Measurements from ENCODE around the gene SLC6A11.

SLC6A11 gene

DNA sequence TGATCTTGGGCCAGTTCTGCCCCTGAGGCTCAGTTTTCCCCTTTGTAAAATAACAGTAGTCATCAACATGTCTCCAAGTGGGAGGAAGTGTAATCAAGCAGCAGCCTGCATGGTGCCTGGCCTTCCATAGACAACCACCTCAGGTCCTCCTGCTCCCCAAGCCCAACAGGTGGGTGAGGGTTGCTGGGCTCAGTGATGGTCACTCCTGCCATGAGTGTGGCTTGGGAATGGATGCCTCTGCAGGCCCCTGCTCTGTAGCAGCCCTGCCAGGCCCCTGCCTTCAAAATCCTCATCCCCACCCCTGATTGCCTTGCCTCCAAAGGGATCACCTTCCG, 117.4 kb downstream of the SLC6A11 start:
- TF ChIP-seq, protein P1, sequence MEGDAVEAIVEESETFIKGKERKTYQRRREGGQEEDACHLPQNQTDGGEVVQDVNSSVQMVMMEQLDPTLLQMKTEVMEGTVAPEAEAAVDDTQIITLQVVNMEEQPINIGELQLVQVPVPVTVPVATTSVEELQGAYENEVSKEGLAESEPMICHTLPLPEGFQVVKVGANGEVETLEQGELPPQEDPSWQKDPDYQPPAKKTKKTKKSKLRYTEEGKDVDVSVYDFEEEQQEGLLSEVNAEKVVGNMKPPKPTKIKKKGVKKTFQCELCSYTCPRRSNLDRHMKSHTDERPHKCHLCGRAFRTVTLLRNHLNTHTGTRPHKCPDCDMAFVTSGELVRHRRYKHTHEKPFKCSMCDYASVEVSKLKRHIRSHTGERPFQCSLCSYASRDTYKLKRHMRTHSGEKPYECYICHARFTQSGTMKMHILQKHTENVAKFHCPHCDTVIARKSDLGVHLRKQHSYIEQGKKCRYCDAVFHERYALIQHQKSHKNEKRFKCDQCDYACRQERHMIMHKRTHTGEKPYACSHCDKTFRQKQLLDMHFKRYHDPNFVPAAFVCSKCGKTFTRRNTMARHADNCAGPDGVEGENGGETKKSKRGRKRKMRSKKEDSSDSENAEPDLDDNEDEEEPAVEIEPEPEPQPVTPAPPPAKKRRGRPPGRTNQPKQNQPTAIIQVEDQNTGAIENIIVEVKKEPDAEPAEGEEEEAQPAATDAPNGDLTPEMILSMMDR (IDR thresholded peaks at IDR 0.05; ENCODE audit: low read depth, low read length), result no peak
- Histone ChIP-seq H3K9me3 (no peaks in the 10 kb centered on the region), H3K36me3 (no peaks in the 10 kb centered on the region), H3K27me3 (no peaks in the 10 kb centered on the region), H3K4me1 (no peaks in the 10 kb centered on the region), H3K4me3 (ENCODE audit: low read depth, low read length) (no peak overlapping the region)
- no peak for DNase-seq

DNA sequence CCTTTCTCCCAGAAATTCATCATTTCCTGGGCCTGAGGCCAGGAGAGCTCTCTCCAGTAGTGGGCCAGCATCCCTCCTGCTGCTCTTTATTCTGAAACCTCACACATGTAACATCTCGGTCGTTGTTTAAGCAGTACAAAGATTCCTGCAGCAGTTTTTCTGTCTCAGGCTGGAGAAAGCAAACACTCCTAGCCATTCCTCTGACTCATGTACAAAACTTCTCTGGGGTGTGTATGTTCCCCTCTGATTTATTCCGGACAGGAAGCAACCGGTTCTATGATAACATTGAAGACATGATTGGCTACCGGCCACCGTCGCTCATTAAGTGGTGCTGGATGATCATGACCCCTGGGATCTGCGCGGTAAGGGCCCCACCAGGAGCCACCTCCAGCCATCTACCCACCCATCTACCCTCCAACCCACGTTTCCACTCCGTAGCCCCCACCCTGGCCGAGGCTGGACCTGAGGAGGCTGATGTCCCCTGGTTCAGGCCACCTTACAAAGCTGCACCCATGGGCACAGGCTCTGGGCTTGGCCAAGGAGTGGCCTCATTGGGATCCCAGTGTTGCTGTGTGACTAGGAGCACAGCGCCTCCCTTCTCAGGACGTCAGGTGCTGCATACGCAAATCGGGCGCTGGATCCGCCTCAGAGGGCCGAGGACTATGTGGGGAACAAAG, 117.9 kb downstream of the SLC6A11 start:
- no peaks in the 10 kb centered on the region for H3K27me3 ChIP-seq
- no peak overlapping the region for H3K4me3 ChIP-seq (ENCODE audit: low read depth, low read length)
- TF ChIP-seq, protein P1 (IDR thresholded peaks at IDR 0.05; ENCODE audit: low read depth, low read length), result no peak
- H3K9me3 ChIP-seq, result no peaks in the 10 kb centered on the region
- DNase-seq, result no peak
- no peaks in the 10 kb centered on the region for H3K36me3 ChIP-seq
- H3K4me1 ChIP-seq, result no peaks in the 10 kb centered on the region

DNA sequence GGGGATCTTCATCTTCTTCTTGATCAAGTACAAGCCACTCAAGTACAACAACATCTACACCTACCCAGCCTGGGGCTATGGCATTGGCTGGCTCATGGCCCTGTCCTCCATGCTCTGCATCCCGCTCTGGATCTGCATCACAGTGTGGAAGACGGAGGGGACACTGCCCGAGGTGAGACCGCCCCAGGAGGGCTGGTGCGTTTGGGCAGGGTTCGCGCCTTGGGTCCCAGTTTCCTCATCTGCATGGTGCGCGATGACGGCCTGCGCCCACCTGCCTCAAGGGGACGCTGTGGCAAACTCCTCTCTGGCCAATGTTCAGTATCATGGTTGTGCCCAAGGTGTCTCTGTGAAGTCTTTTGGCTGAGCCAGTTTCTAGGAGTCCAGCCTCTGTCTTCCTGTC, 119.0 kb downstream of the SLC6A11 start:
- TF ChIP-seq, protein P1 (IDR thresholded peaks at IDR 0.05; ENCODE audit: low read depth, low read length), result no peak
- no peaks in the 10 kb centered on the region for H3K27me3 ChIP-seq
- no peak overlapping the region for H3K4me3 ChIP-seq (ENCODE audit: low read depth, low read length)
- DNase-seq, result no peak
- no peaks in the 10 kb centered on the region for H3K9me3 ChIP-seq
- H3K4me1 ChIP-seq, result no peaks in the 10 kb centered on the region
- no peaks in the 10 kb centered on the region for H3K36me3 ChIP-seq

DNA sequence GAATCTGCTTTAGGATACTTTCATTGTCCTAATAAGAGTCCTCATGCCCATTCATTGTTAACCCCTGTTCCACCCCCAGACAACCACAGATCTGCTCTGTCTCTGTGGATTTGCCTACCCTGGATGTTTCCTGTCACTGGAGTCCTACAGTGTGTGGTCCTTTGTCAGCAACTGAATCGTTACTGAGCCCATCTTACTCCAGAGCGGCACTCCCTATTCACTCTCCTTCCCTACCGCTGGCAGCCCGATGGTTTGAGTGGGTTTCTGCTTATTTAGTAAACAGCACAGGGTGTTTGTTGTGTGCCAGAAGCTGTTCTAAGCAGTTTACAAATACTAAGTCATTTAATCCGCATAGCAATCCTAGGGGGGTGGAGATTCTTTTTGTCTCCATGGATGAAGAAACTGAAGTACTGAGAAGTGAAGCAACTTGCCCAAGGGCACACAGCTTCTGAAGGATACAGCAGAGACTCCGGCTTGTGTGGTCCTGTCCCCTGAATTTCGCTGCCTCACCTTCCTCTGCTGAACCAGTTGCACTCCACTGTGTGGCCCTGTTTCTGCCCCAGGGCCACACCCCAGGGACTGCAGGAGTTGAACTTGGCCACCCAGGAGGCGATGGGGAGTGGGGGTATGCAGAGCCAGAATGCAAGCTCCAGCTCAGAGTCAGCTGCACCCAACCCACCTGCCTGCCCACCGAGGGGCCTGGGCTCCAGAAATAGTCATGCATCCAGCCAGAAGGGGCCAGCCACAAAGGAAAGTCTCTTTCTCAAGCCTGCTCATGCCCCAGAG, 120.0 kb downstream of the SLC6A11 start:
- TF ChIP-seq, protein P1 (IDR thresholded peaks at IDR 0.05; ENCODE audit: low read depth, low read length), result no peak
- H3K27me3 ChIP-seq, result no peaks in the 10 kb centered on the region

DNA sequence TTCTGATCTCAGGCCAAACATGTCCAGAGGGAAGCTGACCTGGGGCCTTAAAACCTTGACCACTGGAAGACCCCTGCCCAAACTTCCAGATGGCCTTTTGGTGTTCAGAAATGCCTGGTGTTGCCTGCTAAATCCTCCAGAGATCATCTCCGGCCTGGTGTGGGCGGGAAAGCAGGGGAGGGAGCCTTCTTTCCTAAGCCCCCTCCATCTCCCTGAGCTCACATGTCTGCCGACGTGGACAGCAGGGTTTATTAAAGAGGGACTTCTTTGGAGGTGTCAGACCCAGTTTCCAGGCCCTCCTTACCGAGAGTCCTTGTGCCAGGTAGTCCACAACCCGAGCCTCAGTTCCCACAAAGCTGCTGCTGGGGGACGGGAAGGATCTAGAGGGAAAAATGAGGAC, 120.7 kb downstream of the SLC6A11 start:
- Histone ChIP-seq H3K4me1 (no peaks in the 10 kb centered on the region), H3K4me3 (ENCODE audit: low read depth, low read length) (no peak overlapping the region), H3K36me3 (no peaks in the 10 kb centered on the region), H3K27me3 (no peaks in the 10 kb centered on the region), H3K9me3 (no peaks in the 10 kb centered on the region)
- DNase-seq, result no peak
- TF ChIP-seq, protein P1 (IDR thresholded peaks at IDR 0.05; ENCODE audit: low read depth, low read length), result no peak

More for the DNA sequence above, 120.0 kb downstream of the SLC6A11 start:
- no peaks in the 10 kb centered on the region for H3K4me1 ChIP-seq
- DNase-seq, result no peak
- H3K36me3 ChIP-seq, result no peaks in the 10 kb centered on the region
- H3K9me3 ChIP-seq, result no peaks in the 10 kb centered on the region
- H3K4me3 ChIP-seq (ENCODE audit: low read depth, low read length), result no peak overlapping the region

Data from BE2C (cell line).